PC-3 (cell line): ENCODE data around the gene ZNF668.

Experiments
- EZH2 ChIP-seq: fragments of 300-600 bp; sonication (generic); IDR thresholded peaks from one replicate; pipeline ENCODE4 v1.6.1; 2017; ENCODE audit warnings: antibody characterized with exemption, mild to moderate bottlenecking, low read length; ENCODE audit not compliant: unreplicated experiment
- TF ChIP-seq, protein P1 (sequence below): fragments of 300-600 bp; sonication (generic); conservative IDR thresholded peaks from 2 replicates; pipeline ENCODE4 v1.5.1; 2017; ENCODE audit warnings: antibody characterized with exemption, low read depth, mild to moderate bottlenecking, low read length

DNA sequence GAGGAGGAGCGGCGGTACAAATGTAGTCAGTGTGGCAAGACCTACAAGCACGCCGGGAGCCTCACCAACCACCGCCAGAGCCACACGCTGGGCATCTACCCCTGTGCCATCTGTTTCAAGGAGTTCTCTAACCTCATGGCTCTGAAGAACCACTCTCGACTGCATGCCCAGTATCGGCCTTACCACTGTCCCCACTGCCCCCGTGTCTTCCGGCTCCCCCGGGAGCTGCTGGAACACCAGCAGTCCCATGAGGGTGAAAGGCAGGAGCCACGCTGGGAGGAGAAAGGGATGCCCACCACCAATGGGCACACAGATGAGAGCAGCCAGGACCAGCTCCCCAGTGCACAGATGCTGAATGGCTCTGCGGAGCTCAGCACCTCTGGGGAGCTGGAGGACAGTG, 3.0 kb upstream of the ZNF668 start:
- TF ChIP-seq, protein P1, sequence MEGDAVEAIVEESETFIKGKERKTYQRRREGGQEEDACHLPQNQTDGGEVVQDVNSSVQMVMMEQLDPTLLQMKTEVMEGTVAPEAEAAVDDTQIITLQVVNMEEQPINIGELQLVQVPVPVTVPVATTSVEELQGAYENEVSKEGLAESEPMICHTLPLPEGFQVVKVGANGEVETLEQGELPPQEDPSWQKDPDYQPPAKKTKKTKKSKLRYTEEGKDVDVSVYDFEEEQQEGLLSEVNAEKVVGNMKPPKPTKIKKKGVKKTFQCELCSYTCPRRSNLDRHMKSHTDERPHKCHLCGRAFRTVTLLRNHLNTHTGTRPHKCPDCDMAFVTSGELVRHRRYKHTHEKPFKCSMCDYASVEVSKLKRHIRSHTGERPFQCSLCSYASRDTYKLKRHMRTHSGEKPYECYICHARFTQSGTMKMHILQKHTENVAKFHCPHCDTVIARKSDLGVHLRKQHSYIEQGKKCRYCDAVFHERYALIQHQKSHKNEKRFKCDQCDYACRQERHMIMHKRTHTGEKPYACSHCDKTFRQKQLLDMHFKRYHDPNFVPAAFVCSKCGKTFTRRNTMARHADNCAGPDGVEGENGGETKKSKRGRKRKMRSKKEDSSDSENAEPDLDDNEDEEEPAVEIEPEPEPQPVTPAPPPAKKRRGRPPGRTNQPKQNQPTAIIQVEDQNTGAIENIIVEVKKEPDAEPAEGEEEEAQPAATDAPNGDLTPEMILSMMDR, result no peak
- no peak for TF ChIP-seq EZH2
